ENCODE measurements around the gene MLST8. TPM values are rescaled to one million over a fixed set of nuclear protein-coding genes. Genes with fewer than 3 reads are reported as not detected.
A peak's percentile ranks its signal among the peaks of the same experiment; 100 is the strongest.

MLST8 gene
- total RNA-seq, 1 donor from 2014 or later: 23.7 TPM

- TF ChIP-seq CTCF (IDR thresholded peaks at IDR 0.05): no peak
- intact Hi-C loops (cut with DNase I): no loop called here
- H3K4me1 ChIP-seq: peaks cover 5 to 11% of the 10 kb centered on the region in 2 donors
- H3K4me3 ChIP-seq: no peak overlapping the region
- H3K27ac ChIP-seq: no peak overlapping the region
- peaks cover 17% of the 10 kb centered on the region for H3K27me3 ChIP-seq
- H3K36me3 ChIP-seq: no peaks in the 10 kb centered on the region
- no peak for DNase-seq (ENCODE audit: low spot score in 2 of 2)
- no peaks in the 10 kb centered on the region for H3K9me3 ChIP-seq
Measured at GRCh38 chr16:2191446-2191706, 13.9 kb upstream of the MLST8 start.

- no peak for TF ChIP-seq CTCF (IDR thresholded peaks at IDR 0.05)
- Histone ChIP-seq H3K36me3 (no peaks in the 10 kb centered on the region), H3K27ac (no peak overlapping the region), H3K4me1 (peaks cover 5 to 11% of the 10 kb centered on the region in 2 donors), H3K4me3 (no peak overlapping the region), H3K27me3 (peaks cover 23% of the 10 kb centered on the region), H3K9me3 (no peaks in the 10 kb centered on the region)
- intact Hi-C loops (cut with DNase I): no loop called here
- no peak for DNase-seq (ENCODE audit: low spot score in 2 of 2)
Measured at GRCh38 chr16:2194166-2194834, 11.0 kb upstream of the MLST8 start.

- TF ChIP-seq CTCF (IDR thresholded peaks at IDR 0.05): peak in 2 of 3 experiments; percentile 22 to 23
- intact Hi-C loops (cut with DNase I): no loop called here
- no peak overlapping the region for H3K4me3 ChIP-seq
Measured at GRCh38 chr16:2194852-2195321, 10.4 kb upstream of the MLST8 start.

GRCh38 chr16:2195322-2196161 lies 9.7 kb upstream of the MLST8 start:
- Histone ChIP-seq H3K36me3 (no peaks in the 10 kb centered on the region), H3K4me3 (peak overlapping the region; percentile 57 to 66), H3K9me3 (no peaks in the 10 kb centered on the region), H3K4me1 (peaks cover 5 to 11% of the 10 kb centered on the region in 2 donors), H3K27ac (no peak overlapping the region), H3K27me3 (peaks cover 23% of the 10 kb centered on the region)
- intact Hi-C loops (cut with DNase I): no loop called here
- DNase-seq (ENCODE audit: low spot score in 2 of 2): no peak
- TF ChIP-seq CTCF (IDR thresholded peaks at IDR 0.05): no peak

More at GRCh38 chr16:2194852-2195321, 10.4 kb upstream of the MLST8 start:
- H3K4me1 ChIP-seq: peaks cover 5 to 11% of the 10 kb centered on the region in 2 donors
- DNase-seq (ENCODE audit: low spot score in 2 of 2): no peak
- no peaks in the 10 kb centered on the region for H3K36me3 ChIP-seq
- peaks cover 23% of the 10 kb centered on the region for H3K27me3 ChIP-seq
- no peaks in the 10 kb centered on the region for H3K9me3 ChIP-seq
- H3K27ac ChIP-seq: no peak overlapping the region

- DNase-seq (ENCODE audit: low spot score in 2 of 2): no peak
- Histone ChIP-seq H3K27ac (no peak within 1 kb of the TSS), H3K36me3 (no peaks in the 10 kb centered on the region), H3K9me3 (no peaks in the 10 kb centered on the region), H3K4me3 (peak within 1 kb of the TSS; percentile 57 to 66), H3K4me1 (peaks cover 5 to 11% of the 10 kb centered on the region in 2 donors), H3K27me3 (peaks cover 23% of the 10 kb centered on the region)
- no peak for TF ChIP-seq CTCF (IDR thresholded peaks at IDR 0.05)
- intact Hi-C loops (cut with DNase I): no loop called here
Measured at GRCh38 chr16:2196162-2196980, 8.9 kb upstream of the MLST8 start, which contains the start of gene CASKIN1. Gene CASKIN1, minus strand, starts transcription at chr16:2196605. Its CDS starts 173 bp downstream, at chr16:2196432.
